Osteocyte (in vitro differentiated cells): ENCODE measurements around the gene OTOR. TPM values are rescaled to one million over a fixed set of nuclear protein-coding genes. Genes with fewer than 3 reads are reported as not detected.

ENCODE experiments used
- DNase-seq: peaks from one replicate; pipeline ENCODE4 v3.0.0; 2021; ENCODE audit warnings: mixed read lengths; ENCODE audit not compliant: unreplicated experiment; ENCODE audit errors: extremely low spot score
- H3K27ac Mint-ChIP-seq: one replicate; pipeline ENCODE4 v1.8.0; 2021; ENCODE audit warnings: mild to moderate bottlenecking, mixed read lengths; ENCODE audit not compliant: unreplicated experiment
- H3K27me3 Mint-ChIP-seq: one replicate; pipeline ENCODE4 v1.8.0; 2021; ENCODE audit warnings: mixed read lengths; ENCODE audit not compliant: unreplicated experiment
- H3K36me3 Mint-ChIP-seq: one replicate; pipeline ENCODE4 v1.8.0; 2021; ENCODE audit warnings: mixed read lengths; ENCODE audit not compliant: unreplicated experiment
- H3K4me1 Mint-ChIP-seq: one replicate; pipeline ENCODE4 v1.8.0; 2021; ENCODE audit warnings: mixed read lengths; ENCODE audit not compliant: unreplicated experiment
- H3K4me3 Mint-ChIP-seq: one replicate; pipeline ENCODE4 v1.8.0; 2021; ENCODE audit warnings: mild to moderate bottlenecking, moderate library complexity, mixed read lengths; ENCODE audit not compliant: unreplicated experiment
- H3K9me3 Mint-ChIP-seq: one replicate; pipeline ENCODE4 v1.8.0; 2021; ENCODE audit warnings: mixed read lengths; ENCODE audit not compliant: unreplicated experiment
- CTCF ChIP-seq: fragments of 200-600 bp; sonication (generic); IDR thresholded peaks from 2 replicates; pipeline ENCODE4 v1.5.0; 2021; ENCODE audit warnings: antibody characterized with exemption, mild to moderate bottlenecking, moderate library complexity
- total RNA-seq: library from RNA; stranded (reverse); gene quantifications from 2 replicates; pipeline ENCODE4 v1.2.1, GENCODE V29; 2021

Gene OTOR
- total RNA-seq, 1 donor from 2014 or later = not detected

- H3K27me3 Mint-ChIP-seq = peaks cover 30% of the 10 kb centered on the region
- H3K4me3 Mint-ChIP-seq = no peak overlapping the region
- no peak overlapping the region for H3K27ac Mint-ChIP-seq
- no peak for DNase-seq
- no peaks in the 10 kb centered on the region for H3K4me1 Mint-ChIP-seq
- H3K36me3 Mint-ChIP-seq = no peaks in the 10 kb centered on the region
- no peak for TF ChIP-seq CTCF
- H3K9me3 Mint-ChIP-seq = no peaks in the 10 kb centered on the region
Observed at GRCh38 chr20:16758454-16759180, 10.5 kb downstream of the OTOR start.

DNA sequence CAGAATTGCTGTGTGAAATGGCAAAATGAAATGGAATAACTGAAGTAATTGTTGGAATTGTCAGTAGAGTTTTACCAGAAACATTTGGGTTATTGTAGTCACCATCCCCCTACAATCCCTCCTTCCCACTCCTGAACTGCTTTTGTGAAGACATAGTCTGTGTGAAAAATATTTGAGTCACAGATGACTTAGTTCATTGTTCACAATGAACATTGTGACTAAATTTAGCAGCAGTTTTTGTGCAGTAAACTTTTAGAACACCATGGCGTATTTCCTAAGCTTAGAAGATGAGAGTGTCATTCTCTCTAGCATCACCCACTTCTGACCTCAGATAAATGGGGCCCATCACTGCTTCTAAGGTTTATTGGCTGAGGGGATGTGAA lies 11.0 kb downstream of the OTOR start:
- TF ChIP-seq CTCF = no peak
- no peak for DNase-seq
- Mint-ChIP-seq H3K4me1 (no peaks in the 10 kb centered on the region), H3K27ac (no peak overlapping the region), H3K9me3 (no peaks in the 10 kb centered on the region), H3K4me3 (no peak overlapping the region), H3K36me3 (no peaks in the 10 kb centered on the region), H3K27me3 (peaks cover 31% of the 10 kb centered on the region)

DNA sequence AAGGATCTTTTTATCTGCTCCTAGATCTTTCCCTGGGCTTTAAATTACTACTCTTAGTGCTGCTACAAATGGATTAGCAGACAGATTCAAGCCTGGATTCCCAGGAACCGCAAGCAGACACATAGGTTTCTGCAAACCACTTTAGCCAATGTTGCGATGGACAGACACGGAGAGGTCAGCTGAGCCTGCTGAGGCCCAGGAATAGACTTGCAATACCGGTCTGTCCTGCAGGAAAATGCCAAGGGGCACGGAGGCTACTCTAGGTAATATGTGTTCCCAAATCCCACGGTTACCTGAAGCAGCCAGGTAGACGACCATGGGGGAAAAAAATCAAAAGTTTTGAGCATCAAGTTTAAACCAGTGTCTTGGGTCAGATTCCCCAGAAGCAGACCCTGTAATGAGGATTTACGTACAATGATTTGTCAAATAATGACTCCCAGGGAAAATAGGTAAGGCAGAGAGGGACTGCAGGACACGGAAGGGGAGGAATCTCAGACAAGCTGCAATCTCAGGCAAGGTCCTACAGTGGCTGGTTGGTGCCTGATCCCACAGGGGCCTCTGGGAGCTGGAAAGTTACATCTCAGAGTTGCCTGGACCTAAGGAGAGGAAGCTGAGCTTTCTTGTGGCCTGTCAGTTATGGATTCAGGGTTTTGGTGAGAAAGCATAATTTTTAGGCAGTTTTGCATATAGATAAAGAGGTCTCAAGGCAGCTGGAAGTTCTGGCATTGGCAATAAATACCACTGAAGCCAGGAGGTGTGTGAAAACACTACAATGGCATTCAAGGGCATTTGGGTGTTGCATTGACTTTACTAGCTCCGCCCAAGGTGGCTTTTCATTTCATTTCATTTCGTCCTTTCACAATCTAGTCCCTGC lies 12.5 kb downstream of the OTOR start:
- H3K9me3 Mint-ChIP-seq = no peaks in the 10 kb centered on the region
- DNase-seq = no peak
- H3K36me3 Mint-ChIP-seq = no peaks in the 10 kb centered on the region
- no peaks in the 10 kb centered on the region for H3K4me1 Mint-ChIP-seq
- no peak overlapping the region for H3K4me3 Mint-ChIP-seq
- TF ChIP-seq CTCF = no peak
- H3K27me3 Mint-ChIP-seq = peaks cover 42% of the 10 kb centered on the region
- no peak overlapping the region for H3K27ac Mint-ChIP-seq

DNA sequence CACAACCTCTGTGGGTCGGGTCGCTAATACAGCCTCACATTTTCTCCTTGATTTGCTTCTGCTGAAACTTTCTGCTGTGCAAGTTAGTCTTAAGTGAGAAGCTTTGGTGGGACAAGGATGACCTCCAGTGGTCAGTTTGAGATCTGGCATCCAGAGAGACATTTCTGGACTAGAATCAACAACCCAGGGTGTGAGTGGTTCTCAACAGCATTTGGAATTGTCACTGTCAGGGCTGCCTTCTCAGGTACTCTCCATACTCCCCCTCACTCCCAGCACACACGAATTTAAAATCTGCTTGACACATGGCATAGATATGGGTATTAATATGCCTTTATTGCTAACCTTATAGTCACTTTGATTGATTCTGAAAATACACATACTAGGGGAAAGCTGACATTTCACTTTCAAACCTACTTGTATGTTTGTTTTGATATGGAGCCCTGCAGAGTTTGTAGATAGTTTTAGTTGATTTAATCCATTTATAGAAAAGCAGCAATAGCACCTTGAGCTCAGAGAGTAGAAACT lies 13.2 kb downstream of the OTOR start:
- H3K4me1 Mint-ChIP-seq = no peaks in the 10 kb centered on the region
- DNase-seq = no peak
- TF ChIP-seq CTCF = peak; percentile 83
- H3K36me3 Mint-ChIP-seq = no peaks in the 10 kb centered on the region
- H3K27me3 Mint-ChIP-seq = peaks cover 48% of the 10 kb centered on the region
- no peak overlapping the region for H3K27ac Mint-ChIP-seq
- no peak overlapping the region for H3K4me3 Mint-ChIP-seq
- H3K9me3 Mint-ChIP-seq = no peaks in the 10 kb centered on the region

DNA sequence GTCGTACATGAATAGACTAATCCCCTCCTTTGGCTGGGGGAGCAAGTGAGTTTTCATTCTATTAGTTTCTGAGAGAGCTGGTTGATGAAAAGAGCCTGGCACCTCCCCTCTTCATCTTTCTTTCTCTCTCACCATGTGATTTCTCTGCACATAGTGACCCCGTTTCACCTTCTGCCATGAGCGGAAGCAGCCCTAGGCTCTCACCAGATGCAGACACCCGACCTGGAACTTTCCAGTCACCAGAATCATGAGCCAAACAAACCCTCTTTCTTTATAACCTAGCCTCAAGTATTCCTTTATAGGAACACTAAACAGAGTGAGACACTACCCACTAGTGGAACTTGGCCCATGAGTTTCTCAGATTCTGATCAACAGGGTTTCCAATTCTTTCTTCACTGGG lies 16.4 kb downstream of the OTOR start:
- TF ChIP-seq CTCF = no peak
- Mint-ChIP-seq H3K27me3 (peaks cover 43% of the 10 kb centered on the region), H3K4me3 (no peak overlapping the region), H3K4me1 (no peaks in the 10 kb centered on the region), H3K36me3 (no peaks in the 10 kb centered on the region), H3K9me3 (peaks cover 3% of the 10 kb centered on the region), H3K27ac (no peak overlapping the region)
- DNase-seq = no peak
